RCC 7860 (cell line): ENCODE data around the gene EEFSEC.

Experiments
- DNase-seq: peaks from one replicate; pipeline ENCODE4 v3.0.0-alpha.2; 2015; ENCODE audit warnings: low spot score
- FAIRE-seq: peaks from 2 replicates; lab custom pipeline; 2012; peaks lifted over from hg19 to GRCh38; lab: Jason Lieb, UNC

Gene EEFSEC

DNA sequence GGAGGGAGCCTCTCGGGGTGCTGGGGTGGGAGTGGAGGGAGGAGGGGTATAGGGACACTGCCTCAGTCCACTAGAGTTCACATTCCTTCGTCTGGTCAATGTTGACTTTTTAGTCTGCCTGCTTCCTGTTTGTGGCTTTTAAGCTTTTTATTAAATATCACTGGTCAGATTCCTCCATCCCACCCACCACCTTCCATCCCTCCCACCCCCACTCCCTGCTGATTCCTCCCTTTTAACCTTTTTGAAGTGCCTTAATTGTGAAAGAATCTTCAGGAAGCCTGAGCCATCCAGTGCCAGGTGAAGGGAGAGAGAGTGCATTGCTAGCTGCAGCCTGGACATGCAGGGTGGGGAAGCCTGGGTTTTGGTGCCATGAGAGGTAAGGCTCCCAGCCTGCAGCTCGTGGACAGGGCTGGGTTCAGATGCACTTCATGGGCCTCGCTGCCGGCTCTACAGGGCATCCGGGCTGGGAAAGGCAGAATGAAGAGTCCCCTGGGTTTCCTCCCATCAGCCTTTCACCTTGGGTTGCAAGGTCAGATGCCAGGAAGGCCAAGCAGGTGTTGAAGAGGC, 207.5 kb downstream of the EEFSEC start:
- DNase-seq, result no peak
- no peak for FAIRE-seq

DNA sequence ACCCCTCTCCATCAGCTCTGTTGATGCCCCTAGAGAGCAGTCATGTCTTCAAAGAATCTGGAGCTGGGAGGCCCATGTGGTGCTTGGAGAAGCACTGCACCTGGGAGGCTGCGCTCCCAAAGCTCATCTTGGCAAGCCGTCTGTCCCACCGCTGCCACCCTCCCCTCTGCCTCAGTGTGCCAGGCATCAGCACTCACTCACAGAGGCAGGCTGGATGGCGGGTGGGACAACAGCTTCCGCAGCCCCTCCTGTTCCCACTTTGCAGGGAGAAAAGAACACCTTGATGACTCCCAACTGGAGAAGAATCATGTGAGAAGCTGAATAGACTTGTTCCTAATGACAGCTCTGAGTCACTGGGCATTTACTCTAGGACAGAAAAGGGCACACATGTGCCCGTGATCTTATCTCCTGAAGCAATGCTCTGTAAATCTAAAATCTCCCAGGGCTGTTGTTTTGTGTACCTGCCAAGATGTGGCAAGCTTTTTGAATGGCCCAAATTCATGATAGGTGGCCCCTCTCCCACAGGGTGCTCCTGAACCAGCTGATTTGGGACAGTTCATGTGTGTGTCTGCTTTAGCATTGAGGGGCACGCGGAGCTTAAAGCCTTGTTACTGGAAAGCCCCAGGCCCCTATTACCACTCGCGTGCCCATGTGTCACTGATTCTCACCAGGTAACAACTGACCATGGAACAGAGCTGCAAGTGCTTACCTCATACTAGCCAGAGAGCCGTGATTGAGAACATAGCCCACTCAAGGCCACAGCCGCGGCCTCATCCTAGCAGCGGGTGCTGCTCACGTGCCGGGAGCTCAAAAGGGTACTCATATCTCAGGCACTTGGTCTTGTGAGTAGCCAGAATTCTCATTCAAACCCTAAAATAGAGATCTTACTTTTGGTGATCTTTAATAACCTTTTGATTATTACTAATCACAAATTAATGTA, 209.0 kb downstream of the EEFSEC start:
- DNase-seq (no peak), FAIRE-seq (no peak)

DNA sequence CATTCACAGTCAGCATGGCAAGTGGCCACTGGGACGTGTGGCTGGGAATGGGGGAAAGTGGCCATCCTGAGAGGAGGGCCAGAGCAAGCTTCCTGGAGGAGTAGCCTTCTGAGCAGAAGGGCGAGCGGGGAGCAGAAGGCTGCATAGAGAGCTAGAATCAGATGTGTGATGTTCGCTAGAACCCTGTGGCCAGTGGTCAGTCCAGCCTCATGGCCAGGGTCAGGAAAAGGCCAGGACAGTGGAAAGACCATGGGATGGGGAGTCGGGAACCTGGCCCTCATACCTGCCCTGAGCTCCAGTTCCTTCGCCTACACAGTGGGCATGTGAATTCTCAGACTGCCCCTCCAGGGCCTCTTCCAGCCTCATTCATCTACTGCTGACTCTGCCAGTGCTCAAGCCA, 211.0 kb downstream of the EEFSEC start:
- DNase-seq, result no peak
- no peak for FAIRE-seq

DNA sequence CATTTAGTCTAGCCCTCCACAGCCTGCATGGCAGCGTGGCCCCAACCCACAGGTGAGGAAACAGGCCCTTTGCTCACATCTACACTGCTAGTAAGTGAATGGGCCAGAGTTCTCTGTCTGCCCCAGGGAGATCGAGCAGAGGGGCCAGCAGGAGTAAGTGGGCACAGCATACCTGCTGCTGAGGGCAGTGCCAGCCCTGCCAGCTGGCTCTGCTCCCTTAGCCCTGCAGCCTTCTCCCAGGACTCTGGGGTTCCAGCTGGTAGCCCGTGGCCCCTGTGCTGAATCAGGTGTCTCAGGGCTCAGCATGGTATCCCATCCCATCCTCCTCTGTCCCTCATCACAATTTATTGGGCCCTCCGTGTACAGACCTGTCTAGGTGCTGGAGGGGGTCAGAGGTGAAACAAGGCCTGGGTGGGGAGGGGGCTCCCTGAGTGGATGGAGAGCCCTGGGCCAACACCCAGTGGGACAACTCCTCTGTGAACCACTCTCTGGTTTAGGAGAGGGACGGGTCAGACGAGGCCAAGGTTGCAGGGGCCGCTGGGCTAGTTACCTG, 211.6 kb downstream of the EEFSEC start:
- FAIRE-seq, result no peak
- DNase-seq, result no peak

DNA sequence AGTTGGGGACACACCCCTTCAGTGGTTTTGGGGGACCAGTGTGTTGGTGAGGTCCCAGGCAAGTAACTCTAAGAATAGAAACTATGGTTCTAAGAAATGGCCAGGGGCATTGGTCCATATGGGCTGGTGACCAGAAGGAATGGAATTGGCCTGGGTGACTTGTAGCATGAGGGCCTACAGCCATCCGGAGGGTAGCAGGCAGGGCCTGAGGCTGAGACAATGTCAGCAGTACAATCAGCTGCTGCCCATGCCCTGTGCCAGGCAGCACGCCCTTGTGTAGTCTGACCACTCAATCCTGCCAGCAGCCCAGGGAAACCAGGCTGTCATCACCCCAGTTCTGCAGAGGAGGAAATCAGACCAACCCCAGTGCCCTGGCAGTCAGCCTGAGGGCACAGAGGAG, 212.9 kb downstream of the EEFSEC start:
- no peak for DNase-seq
- no peak for FAIRE-seq

DNA sequence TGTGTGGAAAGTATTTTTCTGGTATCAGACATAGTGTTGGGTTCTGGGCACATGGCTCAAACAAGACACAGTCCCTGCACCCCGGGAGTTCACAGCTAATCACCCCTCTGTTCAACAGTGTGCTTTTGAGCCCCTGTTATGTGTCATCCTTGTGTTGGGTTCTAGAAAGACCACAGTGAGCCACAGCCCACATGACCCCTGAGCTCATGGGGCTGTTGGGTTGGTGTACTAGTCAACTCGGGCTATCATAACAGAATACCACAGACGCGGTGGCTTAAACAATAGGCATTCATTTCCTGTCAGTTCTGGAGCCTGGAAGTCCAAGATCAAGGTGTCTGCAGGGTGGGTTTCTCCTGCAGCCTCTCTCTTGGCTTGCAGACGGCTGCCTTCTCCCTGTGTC, 213.4 kb downstream of the EEFSEC start:
- no peak for DNase-seq

DNA sequence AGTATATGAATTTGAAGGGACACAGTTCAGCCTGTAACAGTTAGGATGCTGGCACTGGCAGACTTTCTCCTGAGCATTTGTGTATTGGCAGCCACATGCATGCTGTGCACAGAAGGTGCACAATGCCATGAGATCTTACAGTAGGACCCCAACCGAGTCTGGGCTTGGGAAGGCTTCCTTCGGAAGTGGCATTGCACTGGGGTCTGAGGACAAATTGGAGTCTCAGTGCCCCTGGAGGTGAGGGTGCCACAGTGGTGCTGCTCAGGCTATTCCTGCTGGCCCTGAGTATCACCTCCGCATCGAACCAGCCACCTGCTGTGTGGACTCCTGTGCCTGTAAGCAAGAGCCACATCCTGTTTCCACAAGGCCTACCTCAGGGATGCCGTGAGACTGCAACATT, 213.9 kb downstream of the EEFSEC start:
- no peak for FAIRE-seq
- no peak for DNase-seq

More for the DNA sequence above, 213.4 kb downstream of the EEFSEC start:
- FAIRE-seq, result no peak

DNA sequence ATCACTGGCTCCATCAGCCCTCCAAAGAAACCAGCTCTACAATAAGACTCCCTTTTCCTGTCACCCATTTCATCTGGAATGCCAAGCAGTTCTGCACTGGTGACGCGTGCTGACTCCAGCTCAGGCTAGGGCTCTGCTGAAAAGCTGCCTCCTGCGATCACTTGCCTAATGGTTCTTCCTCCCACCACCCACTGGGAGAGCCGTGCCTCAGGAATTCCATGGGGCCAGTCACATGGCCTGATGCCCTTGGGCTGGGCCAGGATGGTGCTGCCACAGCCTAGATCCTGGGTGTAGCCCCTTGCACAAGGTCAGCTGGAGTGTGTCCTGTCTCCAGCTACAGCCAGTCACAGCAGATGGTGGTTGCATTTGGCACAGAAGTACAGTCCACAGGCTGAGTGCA, 214.5 kb downstream of the EEFSEC start:
- DNase-seq (peak; percentile 44), FAIRE-seq (no peak)

DNA sequence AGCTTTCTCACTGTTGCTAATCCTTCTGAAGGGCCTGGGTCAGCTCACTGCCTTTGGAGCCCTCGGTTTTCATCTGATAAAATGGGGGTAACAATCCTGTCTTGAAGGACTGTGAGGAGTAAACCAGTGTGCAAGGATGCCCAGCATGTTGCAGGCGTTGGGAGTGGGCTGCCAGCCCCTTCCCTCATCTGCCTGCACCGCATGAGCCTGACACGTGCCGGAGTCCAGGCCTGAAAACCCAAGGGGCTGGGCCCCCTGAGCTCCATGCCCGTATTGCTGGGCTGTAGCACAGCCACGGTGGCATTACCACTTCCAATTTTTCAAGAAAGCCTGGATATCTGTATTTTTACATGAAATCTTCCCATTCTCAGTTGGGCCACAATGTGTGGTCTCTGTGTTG, 215.3 kb downstream of the EEFSEC start:
- DNase-seq (no peak), FAIRE-seq (no peak)

DNA sequence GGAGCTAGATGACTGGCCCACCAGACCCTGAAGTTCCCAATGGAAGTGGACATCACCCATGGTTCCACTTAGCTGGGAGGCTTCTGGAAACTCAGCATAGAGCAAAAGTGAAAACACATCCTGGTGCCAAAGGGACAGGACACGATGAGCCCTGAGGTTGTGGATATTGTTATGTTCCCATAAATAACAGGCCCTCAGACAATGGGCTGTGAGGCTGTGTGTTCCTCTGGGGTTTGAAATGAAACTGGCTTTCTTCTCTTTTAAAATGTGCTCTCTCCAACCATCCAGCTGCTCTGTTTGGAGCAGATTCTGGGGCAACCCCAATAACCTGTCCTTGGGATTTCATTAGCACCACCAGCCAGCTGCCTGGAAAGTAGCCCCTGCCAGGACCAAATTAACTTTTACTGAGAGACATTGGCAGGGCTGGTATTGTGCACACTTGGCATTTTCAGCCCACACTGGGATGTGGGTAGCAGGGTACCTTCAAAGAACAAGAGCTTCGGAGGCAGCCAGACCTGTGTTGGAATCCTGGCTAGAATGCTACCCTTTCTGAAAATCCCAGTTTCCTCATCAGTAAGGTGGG, 215.9 kb downstream of the EEFSEC start:
- no peak for FAIRE-seq
- DNase-seq, result no peak

DNA sequence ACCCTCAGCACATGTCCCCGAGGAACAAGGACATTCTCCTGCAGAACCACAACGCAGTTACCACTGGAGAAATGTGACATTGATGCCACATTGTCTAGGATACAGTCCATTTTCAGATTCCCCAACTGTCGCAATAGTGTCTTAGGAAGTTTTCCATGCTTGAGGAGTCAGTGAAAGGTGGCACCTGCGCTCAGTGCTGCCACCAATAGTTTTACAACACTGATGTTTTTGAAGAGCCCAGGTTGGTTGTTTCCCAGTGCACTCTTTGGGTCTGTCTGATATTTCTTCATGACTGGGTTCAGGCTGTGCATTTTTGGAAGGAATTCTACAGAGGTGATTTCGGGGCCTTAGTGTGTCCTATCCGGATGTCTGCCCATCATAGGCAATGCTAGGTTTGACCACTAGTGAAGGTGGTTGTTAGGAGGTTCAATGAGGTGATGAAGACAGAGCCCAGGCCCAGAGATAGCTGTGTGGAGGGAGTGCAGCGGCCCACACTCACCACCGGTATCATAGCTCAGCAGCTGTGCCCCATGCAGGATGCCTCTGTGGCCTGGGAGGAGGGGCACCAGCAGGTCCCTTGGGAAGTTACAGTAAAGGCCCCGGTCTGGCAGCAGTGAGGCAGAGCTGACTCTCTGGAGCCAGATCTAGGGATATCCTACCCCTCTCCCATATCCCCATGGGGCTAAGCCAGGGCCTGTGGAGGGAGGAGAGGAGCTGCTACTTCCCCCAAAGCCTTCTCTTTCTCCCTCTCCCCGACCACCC, 216.8 kb downstream of the EEFSEC start:
- DNase-seq, result no peak
- no peak for FAIRE-seq

DNA sequence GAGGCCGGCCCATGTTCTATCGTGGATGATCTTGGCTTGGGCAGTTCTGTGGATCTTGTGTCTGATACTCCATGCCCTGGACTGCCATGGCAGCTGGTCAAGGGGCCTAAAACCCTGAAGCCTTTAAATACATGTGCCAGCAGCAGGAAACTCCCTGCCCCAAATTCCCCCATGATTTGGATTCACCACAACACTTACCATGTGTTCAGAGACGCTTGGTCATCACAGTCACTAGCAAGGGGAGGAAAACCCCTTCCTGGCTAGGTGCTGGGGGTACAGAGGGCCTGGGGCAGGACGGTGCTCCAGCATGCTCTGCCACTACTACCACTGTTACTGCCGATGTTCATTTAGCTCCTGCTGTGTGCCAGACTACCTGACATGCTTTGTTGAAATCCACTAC, 219.0 kb downstream of the EEFSEC start:
- no peak for FAIRE-seq
- no peak for DNase-seq

DNA sequence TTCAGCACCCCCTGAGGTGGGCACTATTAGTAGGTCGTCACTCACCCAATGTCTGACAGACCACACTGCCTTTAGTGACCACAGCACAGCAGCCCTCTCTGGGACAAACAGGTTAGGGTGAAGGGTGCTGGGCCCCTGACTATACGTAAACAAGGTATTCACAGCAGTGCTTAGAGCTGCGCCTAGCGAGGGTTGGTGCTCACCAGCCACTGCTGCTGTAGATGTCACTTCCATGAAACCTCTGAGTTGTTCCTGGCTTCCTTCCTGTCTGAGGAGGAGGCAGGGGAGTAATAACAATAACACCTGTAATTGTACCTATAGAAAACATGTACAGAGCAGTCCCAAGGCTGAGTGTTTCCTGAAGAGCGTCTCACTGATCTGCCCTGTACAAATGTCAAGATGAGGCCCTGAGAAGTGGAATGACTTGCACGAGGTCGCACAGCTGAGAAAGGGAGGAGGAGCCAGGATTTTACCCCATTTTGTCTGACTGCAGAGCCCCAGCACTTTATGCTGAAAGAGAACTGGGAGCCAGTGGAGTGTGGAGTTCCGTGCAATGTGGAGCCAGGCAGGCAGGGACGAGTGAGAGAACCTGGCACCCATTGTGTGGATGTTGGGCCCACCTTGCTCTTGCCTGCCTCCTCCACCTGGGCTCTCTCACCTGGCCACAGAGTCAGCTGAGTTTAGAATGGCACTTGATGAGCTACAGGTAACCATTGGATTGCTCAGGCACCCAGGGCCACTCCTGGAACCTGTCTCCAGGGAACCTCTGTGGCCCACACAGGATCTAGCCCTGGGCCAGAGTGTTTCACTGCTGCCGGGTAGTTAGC, 219.6 kb downstream of the EEFSEC start:
- FAIRE-seq (no peak), DNase-seq (no peak)

DNA sequence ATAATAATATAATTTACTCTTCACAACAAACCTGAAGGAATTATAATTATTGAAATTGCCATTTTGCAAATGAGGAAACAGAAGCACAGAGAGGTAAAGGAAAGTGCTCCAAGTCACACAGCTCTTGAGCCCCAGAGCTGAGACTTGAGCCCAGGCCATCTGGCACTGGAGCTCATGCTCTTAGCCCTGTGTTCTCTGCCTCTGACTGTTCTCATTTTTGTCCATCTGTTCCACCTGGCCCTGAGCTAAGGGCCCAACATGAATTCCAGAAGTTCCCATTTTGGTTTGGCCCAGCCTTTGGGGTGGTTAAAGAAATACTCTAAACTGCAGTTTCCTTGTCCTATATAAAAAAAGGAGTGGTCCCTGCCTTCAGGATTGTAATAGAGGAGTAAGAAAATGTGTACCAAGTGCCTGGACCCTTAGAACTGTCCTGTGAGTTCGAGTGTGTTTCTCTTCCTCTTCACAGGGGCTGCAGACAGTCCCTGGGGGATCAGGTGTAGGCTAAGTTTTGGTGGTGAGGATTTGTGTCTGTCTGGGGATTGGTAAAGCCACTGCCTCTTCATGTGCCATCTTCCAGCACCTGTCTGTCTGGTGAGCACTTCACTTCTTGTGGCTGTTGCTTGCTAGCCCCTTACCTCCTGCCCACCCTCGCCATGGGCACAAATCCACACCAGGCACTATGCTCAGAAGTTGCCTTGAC, 221.6 kb downstream of the EEFSEC start:
- FAIRE-seq, result no peak
- DNase-seq, result no peak

DNA sequence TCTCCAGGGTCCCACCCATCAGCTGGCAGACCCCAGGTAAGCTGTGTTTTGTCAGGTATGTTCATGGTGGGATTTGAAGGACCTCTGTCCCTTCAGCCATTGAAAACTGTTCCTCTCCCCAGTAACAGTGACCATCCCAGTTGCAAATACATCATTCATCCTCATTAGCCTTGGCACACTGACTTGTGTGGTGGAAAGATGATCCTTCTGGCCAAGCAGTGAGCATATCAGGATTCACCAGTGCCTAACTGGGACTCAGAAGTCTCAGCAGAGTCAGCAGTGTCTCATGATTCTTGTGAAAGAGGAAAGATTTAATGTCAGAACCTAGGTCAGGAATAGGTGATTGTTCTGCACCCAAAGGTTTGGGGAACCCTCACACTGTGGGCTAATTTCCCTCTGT, 223.2 kb downstream of the EEFSEC start:
- no peak for FAIRE-seq
- DNase-seq, result no peak

DNA sequence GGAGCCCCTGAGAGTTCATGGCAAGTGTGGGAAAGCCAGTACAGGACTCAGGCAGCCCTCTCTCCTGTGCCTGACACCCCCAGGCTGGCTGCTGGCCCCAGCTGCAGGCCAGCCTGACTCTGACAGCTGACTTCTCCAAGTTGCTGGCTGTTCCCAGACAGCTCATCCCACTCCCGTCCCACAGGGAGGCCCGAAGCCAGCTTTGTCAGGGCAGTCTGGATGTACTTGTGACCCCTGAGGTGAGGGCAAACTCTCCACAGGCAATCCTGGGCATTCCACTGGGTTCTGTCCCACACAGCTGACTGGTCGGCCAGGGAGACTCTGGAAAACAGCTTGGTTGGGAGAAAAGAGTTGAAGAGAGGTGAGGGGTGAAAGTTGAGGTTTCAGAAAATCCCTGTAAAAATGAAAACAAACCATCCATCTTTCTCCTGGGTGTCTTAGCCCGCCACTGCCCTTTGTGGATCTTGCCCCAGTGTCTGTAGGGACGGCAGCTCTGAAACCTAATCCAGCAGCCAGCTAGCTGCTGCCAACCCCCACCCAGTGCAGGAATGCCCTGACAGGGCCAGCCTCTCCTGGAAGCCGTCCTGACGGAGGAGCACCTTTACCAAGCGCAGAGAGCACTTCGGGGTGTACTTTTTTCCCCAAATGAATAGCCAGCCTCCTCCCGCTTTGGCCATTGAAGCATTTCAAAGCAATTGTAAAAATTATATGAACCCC, 225.5 kb downstream of the EEFSEC start:
- DNase-seq, result no peak
- no peak for FAIRE-seq

DNA sequence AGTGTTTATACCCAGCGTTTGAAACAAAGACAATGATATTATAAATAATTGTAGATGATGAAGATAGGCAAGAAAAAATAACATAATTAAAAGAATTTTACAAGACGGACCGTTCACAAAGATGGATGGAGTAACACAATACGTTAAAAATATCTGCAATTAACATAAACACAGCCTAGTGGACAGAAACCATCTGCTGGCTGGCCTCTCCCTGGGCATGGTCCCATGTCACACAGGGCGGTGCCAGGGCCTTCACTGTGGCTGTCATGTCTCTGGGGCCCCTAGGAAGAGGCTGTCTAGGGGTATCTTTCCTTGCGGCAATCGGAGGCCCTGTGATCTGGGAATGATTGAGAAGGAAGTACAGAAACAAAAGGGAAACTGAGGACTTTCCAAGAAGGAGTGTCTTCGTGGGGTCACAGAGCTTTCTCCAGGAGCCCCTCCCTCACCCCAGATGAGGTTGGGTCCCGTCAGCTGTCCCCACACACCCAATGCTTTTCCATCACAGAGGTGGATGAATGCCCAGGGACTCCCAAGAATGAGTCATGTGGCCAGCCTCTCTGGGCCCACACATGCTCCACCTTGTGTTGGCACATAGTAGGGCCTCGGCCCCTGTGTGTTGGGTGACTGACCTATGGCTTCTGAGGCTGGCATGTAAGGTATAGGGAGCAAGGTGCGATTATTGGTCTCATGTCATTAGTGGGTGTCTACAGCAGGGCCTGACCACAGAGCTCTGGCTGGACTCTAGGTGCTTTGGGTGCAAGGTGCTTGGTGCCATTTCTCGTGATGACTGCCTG, 226.3 kb downstream of the EEFSEC start:
- FAIRE-seq, result no peak
- DNase-seq, result no peak

DNA sequence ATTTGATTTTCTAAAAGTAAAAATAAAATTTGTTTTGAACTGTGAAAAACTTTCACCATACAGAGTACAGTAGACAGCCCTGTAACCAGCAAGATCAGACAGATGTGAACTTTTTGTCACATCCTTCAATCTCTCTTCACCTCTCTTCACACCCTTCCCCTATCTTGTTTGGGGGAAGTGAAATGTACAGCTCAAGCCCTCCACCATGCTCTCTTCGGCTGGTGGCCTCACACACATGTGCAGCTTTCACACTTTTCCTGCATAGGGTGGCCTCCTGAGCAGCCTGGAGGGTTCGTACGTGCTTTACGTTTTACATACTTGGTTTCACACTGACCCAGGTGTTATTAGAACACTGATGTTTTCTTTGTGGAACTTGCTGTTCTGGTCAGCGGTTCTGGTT, 227.0 kb downstream of the EEFSEC start:
- FAIRE-seq (no peak), DNase-seq (no peak)
